ENCODE results near the gene RMDN3. TPM values are rescaled to one million over a fixed set of nuclear protein-coding genes. Genes with fewer than 3 reads are reported as not detected.

RMDN3 gene
- total RNA-seq, 1 donor from 2014 or later, result 20.6 TPM

- DNase-seq (ENCODE audit: low read depth), result no peak
- no peak for TF ChIP-seq CTCF (conservative IDR thresholded peaks at IDR 0.05; ENCODE audit: low read depth, low read length)
- peak overlapping the region; percentile 64 for H3K4me3 ChIP-seq (ENCODE audit: low read depth, low read length)
These were observed 8.1 kb upstream of the RMDN3 start for GRCh38 chr15:40762919-40763800.

GRCh38 chr15:40759961-40760360 is 4.9 kb upstream of the RMDN3 start:
- no peak for TF ChIP-seq CTCF (conservative IDR thresholded peaks at IDR 0.05; ENCODE audit: low read depth, low read length)
- no peak overlapping the region for H3K4me3 ChIP-seq (ENCODE audit: low read depth, low read length)
- DNase-seq (ENCODE audit: low read depth), result no peak

DNA sequence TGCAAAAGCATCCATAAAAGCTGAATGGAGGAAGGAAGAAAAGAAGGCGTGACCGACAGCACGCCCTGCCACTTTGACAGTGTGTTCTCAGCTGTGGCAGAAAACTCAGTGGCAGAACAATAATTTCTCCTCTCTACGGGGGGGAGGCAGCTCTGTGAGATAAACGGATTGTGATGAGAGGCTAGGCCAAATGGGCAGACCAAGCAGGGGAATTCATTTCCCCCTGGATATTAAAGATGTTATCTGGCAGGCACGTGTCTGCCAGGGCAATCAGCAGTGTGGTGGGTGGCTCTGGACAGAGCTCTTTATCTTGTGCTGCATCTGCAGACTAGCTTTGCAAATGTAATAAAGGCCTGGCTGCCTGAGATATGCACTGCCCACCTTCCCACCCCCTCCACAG is 1.9 kb upstream of the RMDN3 start:
- H3K4me3 ChIP-seq (ENCODE audit: low read depth, low read length), result no peak overlapping the region
- DNase-seq (ENCODE audit: low read depth), result no peak
- no peak for TF ChIP-seq CTCF (conservative IDR thresholded peaks at IDR 0.05; ENCODE audit: low read depth, low read length)

- DNase-seq (ENCODE audit: low read depth), result no peak
- peak overlapping the region; percentile 87 for H3K4me3 ChIP-seq (ENCODE audit: low read depth, low read length)
- TF ChIP-seq CTCF (conservative IDR thresholded peaks at IDR 0.05; ENCODE audit: low read depth, low read length), result no peak
These were observed 756 bp upstream of the RMDN3 start for GRCh38 chr15:40755812-40756208.

- no peak for TF ChIP-seq CTCF (conservative IDR thresholded peaks at IDR 0.05; ENCODE audit: low read depth, low read length)
- peak overlapping the region; percentile 87 for H3K4me3 ChIP-seq (ENCODE audit: low read depth, low read length)
- no peak for DNase-seq (ENCODE audit: low read depth)
These were observed 526 bp downstream of the RMDN3 start for GRCh38 chr15:40754574-40754882.

DNA sequence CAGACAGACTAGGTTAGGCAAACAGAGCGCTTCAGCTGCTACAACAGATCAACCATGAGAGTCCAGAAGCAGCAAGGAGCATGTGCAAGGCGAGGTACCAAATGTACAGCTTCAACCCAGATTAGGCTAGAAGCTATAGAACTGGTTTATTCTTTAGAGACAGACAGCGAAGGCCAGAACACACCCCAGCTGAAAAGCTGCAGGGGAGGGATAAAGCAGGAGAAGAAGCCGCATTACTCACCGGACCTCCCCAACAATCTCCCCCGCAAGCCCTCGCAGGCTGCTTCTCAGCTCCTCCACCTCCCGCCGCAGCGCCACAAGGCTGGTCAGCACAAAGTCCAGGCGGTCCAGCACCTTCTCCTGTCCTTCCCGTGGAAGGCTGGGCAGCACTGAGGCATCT is 3.3 kb downstream of the RMDN3 start:
- no peak for DNase-seq (ENCODE audit: low read depth)
- no peak overlapping the region for H3K4me3 ChIP-seq (ENCODE audit: low read depth, low read length)
- no peak for TF ChIP-seq CTCF (conservative IDR thresholded peaks at IDR 0.05; ENCODE audit: low read depth, low read length)

GRCh38 chr15:40750885-40751284 is 4.2 kb downstream of the RMDN3 start:
- TF ChIP-seq CTCF (conservative IDR thresholded peaks at IDR 0.05; ENCODE audit: low read depth, low read length), result no peak
- no peak overlapping the region for H3K4me3 ChIP-seq (ENCODE audit: low read depth, low read length)
- DNase-seq (ENCODE audit: low read depth), result no peak

All from epithelial cell of proximal tubule (primary cell).